HCT116 (cell line): ENCODE data around the gene NKX2-1. TPM values are rescaled to one million over a fixed set of nuclear protein-coding genes. Genes with fewer than 3 reads are reported as not detected.

Experiments used
- ATAC-seq: fragments of 200-7000 bp; cut with Tn5 transposase; 2 replicates; pipeline ENCODE4 v1.9.1; 2020; ENCODE audit warnings: mild to moderate bottlenecking, moderate library complexity
- BruUV-seq: library from RNA; stranded (reverse); fragments of 400-500 nt; replicated peaks from 2 replicates; lab custom pipeline; 2021; lab: Mats Ljungman, UMichigan
- CTCF ChIA-PET: fragments of 300-600 bp; sonication (Branson Sonifier 250); formaldehyde crosslinking; loops from one replicate; lab custom pipeline; 2021; ENCODE audit warnings: antibody characterized with exemption; lab: Charles Lee
- POLR2A ChIA-PET: fragments of 300-600, 350-600 bp; sonication (Branson Sonifier 250); formaldehyde crosslinking; loops from one replicate; lab custom pipeline; 2021; ENCODE audit warnings: antibody characterized with exemption; lab: Charles Lee
- RAD21 ChIA-PET, 2 experiments: fragments of 300-600 bp; sonication (Branson Sonifier 250); formaldehyde crosslinking; loops; one replicate each; lab custom pipeline; 2023; ENCODE audit warnings: low total read pairs in 2 of 2; ENCODE audit not compliant: uncharacterized antibody in 2 of 2, unreplicated experiment in 2 of 2, low non-redundant PET in 1 of 2; lab: Charles Lee
- DNase-seq: peaks from one replicate; pipeline ENCODE4 v3.0.0-alpha.2; 2010; ENCODE audit warnings: low read depth, low spot score
- H2AFZ ChIP-seq: fragments of 200-600 bp; shearing (Covaris generic), sonication (generic); 2 replicates; pipeline ENCODE4 v1.6.1; 2017; ENCODE audit warnings: low read depth, mixed run types, mixed read lengths, antibody characterized with exemption, low read length; ENCODE audit not compliant: poor library complexity, severe bottlenecking
- H3K27ac ChIP-seq: 2 replicates; pipeline ENCODE4 v1.5.1; 2012; ENCODE audit warnings: low read depth, low read length
- H3K27me3 ChIP-seq: fragments of 200-600 bp; sonication (generic); 2 replicates; pipeline ENCODE4 v1.6.1; 2016; ENCODE audit warnings: mixed run types, low read length, mixed read lengths; ENCODE audit not compliant: insufficient read depth
- H3K36me3 ChIP-seq, 2 experiments: fragments of 200-500 bp in 1 of 2; fragments of 200-600 bp in 1 of 2; sonication (Bioruptor generic) in 1 of 2; sonication (generic) in 1 of 2; 2 replicates each; pipeline versions ENCODE4 v1.5.1 to v1.6.1; 2014 to 2016; ENCODE audit warnings: low read length in 2 of 2, inconsistent platforms in 1 of 2, mixed read lengths in 1 of 2, mixed run types in 1 of 2; ENCODE audit not compliant: insufficient read depth in 2 of 2, control insufficient read depth in 1 of 2
- H3K4me1 ChIP-seq, 2 experiments: fragments of 200-600 bp in 1 of 2; sonication (generic) in 1 of 2; 2 replicates each; pipeline versions ENCODE4 v1.5.1 to v1.6.1; 2012 to 2017; ENCODE audit warnings: low read length in 2 of 2, inconsistent platforms in 1 of 2, mild to moderate bottlenecking in 1 of 2, mixed read lengths in 1 of 2, mixed run types in 1 of 2, moderate library complexity in 1 of 2; ENCODE audit not compliant: insufficient read depth in 2 of 2, control insufficient read depth in 1 of 2
- H3K4me2 ChIP-seq: fragments of 200-600 bp; sonication (generic); 2 replicates; pipeline ENCODE4 v1.6.1; 2017; ENCODE audit warnings: mixed run types, low read length, mixed read lengths
- H3K4me3 ChIP-seq, 2 experiments: fragments of 200-600 bp in 1 of 2; sonication (generic) in 1 of 2; replicated peaks in 1 of 2; 2 replicates each; pipeline ENCODE4 v1.5.1; 2011 to 2016; ENCODE audit warnings: low read length in 2 of 2, control low read depth in 1 of 2, low read depth in 1 of 2, mild to moderate bottlenecking in 1 of 2, mixed read lengths in 1 of 2, mixed run types in 1 of 2
- H3K79me2 ChIP-seq: fragments of 200-600 bp; sonication (generic); 2 replicates; pipeline ENCODE4 v1.6.1; 2017; ENCODE audit warnings: mild to moderate bottlenecking, mixed run types, low read length, moderate library complexity, mixed read lengths; ENCODE audit not compliant: insufficient read depth
- H3K9ac ChIP-seq: fragments of 200-600 bp; sonication (generic); 2 replicates; pipeline ENCODE4 v1.6.1; 2016; ENCODE audit warnings: low read length, mixed read lengths
- H3K9me2 ChIP-seq: fragments of 200-600 bp; sonication (generic), shearing (Covaris generic); 2 replicates; pipeline ENCODE4 v1.6.1; 2017; ENCODE audit warnings: mixed run types, mild to moderate bottlenecking, moderate library complexity; ENCODE audit not compliant: insufficient read depth
- H3K9me3 ChIP-seq, 2 experiments: fragments of 200-500 bp in 1 of 2; fragments of 200-600 bp in 1 of 2; sonication (Bioruptor generic) in 1 of 2; sonication (generic) in 1 of 2; 2 replicates each; pipeline ENCODE4 v1.6.1; 2014 to 2017; ENCODE audit warnings: low read length in 2 of 2, mixed read lengths in 2 of 2, inconsistent platforms in 1 of 2, low read depth in 1 of 2, mild to moderate bottlenecking in 1 of 2, mixed run types in 1 of 2, moderate library complexity in 1 of 2; ENCODE audit not compliant: control insufficient read depth in 1 of 2, insufficient read depth in 1 of 2
- H4K20me1 ChIP-seq: fragments of 200-600 bp; sonication (generic), shearing (Covaris generic); 2 replicates; pipeline ENCODE4 v1.6.1; 2017; ENCODE audit warnings: mixed run types, mild to moderate bottlenecking, moderate library complexity; ENCODE audit not compliant: insufficient read depth
- CTCF ChIP-seq, 3 experiments: fragments of 200-600 bp in 1 of 3; sonication (generic) in 1 of 3; IDR thresholded peaks in 2 of 3; conservative IDR thresholded peaks in 1 of 3; 2 replicates each; pipeline ENCODE4 v1.5.1; 2012 to 2017; ENCODE audit warnings: low read depth in 2 of 3, low read length in 2 of 3, antibody characterized with exemption in 1 of 3, borderline replicate concordance in 1 of 3, control low read depth in 1 of 3, mild to moderate bottlenecking in 1 of 3, mixed read lengths in 1 of 3, mixed run types in 1 of 3, moderate library complexity in 1 of 3; ENCODE audit not compliant: insufficient read depth in 1 of 3
- EGR1 ChIP-seq: IDR thresholded peaks from 2 replicates; pipeline ENCODE4 v1.6.1; 2012; ENCODE audit warnings: low read depth
- ELF1 ChIP-seq: IDR thresholded peaks from 2 replicates; pipeline ENCODE4 v1.6.1; 2012; ENCODE audit warnings: low read depth, borderline replicate concordance
- EZH2 ChIP-seq: fragments of 200-600 bp; sonication (generic); IDR thresholded peaks from 2 replicates; pipeline ENCODE4 v1.6.1; 2017; ENCODE audit warnings: antibody characterized with exemption, mixed run types
- FOSL1 ChIP-seq: IDR thresholded peaks from 2 replicates; pipeline ENCODE4 v1.6.1; 2012; ENCODE audit warnings: low read depth
- JUND ChIP-seq: IDR thresholded peaks from 2 replicates; pipeline ENCODE4 v1.6.1; 2012
- POLR2A ChIP-seq: IDR thresholded peaks from 2 replicates; pipeline ENCODE4 v1.7.0; 2011; ENCODE audit warnings: borderline replicate concordance; ENCODE audit not compliant: insufficient read depth, insufficient read length; ENCODE audit errors: extremely low read depth
- POLR2AphosphoS5 ChIP-seq: IDR thresholded peaks from 2 replicates; pipeline ENCODE4 v1.6.1; 2011; ENCODE audit warnings: mild to moderate bottlenecking, low read depth, low read length, moderate library complexity
- RAD21 ChIP-seq: IDR thresholded peaks from 2 replicates; pipeline ENCODE4 v1.6.1; 2012; ENCODE audit warnings: low read depth, mild to moderate bottlenecking
- REST ChIP-seq: IDR thresholded peaks from 2 replicates; pipeline ENCODE4 v1.6.1; 2012; ENCODE audit warnings: low read depth
- SIN3A ChIP-seq: IDR thresholded peaks from 2 replicates; pipeline ENCODE4 v1.6.1; 2012; ENCODE audit warnings: low read depth
- SP1 ChIP-seq: IDR thresholded peaks from 2 replicates; pipeline ENCODE4 v1.6.1; 2012; ENCODE audit warnings: low read depth
- SRF ChIP-seq: IDR thresholded peaks from 2 replicates; pipeline ENCODE4 v1.6.1; 2012; ENCODE audit warnings: low read depth
- ZBTB33 ChIP-seq: IDR thresholded peaks from 2 replicates; pipeline ENCODE4 v1.6.1; 2011; ENCODE audit warnings: mild to moderate bottlenecking, low read length, moderate library complexity; ENCODE audit not compliant: insufficient replicate concordance; ENCODE audit errors: extremely low read depth
- ZFX ChIP-seq: fragments of 450-650 bp; IDR thresholded peaks from 2 replicates; pipeline ENCODE4 v1.6.1; 2017
- intact Hi-C: fragments of 100-400 bp; cut with micrococcal nuclease; formaldehyde crosslinking; loops from 2 replicates; pipeline ENCODE4 v1.10.0; 2022
- total RNA-seq: library from RNA; stranded (reverse); gene quantifications from one replicate; pipeline ENCODE4 v1.2.1, GENCODE V29; 2021; ENCODE audit not compliant: unreplicated experiment

The NKX2-1 gene
- total RNA-seq, 1 experiment from 2014 or later: 0.84 TPM

- H3K36me3 ChIP-seq: no peaks in the 10 kb centered on the region
- no peak overlapping the region for H3K4me2 ChIP-seq
- no peak overlapping the region for H3K4me3 ChIP-seq
- no peak for DNase-seq
- BruUV-seq: no TSS peak
- H3K4me1 ChIP-seq: no peaks in the 10 kb centered on the region
- intact Hi-C loops: no loop called here
- RAD21 ChIA-PET: no interaction called here
- no peaks in the 10 kb centered on the region for H4K20me1 ChIP-seq
- POLR2A ChIA-PET: no interaction called here
- no peak for TF ChIP-seq POLR2AphosphoS5
- TF ChIP-seq, all 23 proteins: peak for 0
- no peak for ATAC-seq
- no peaks in the 10 kb centered on the region for H3K9me2 ChIP-seq
- H2AFZ ChIP-seq: no peak overlapping the region
- H3K27me3 ChIP-seq: peaks cover 19% of the 10 kb centered on the region
- CTCF ChIA-PET: no interaction called here
- no peaks in the 10 kb centered on the region for H3K9me3 ChIP-seq
- no peaks in the 10 kb centered on the region for H3K79me2 ChIP-seq
- H3K9ac ChIP-seq: no peak overlapping the region
- no peak overlapping the region for H3K27ac ChIP-seq
These were observed 7.0 kb downstream of the NKX2-1 start for GRCh38 chr14:36513012-36513420.

- H2AFZ ChIP-seq: no peak overlapping the region
- no peak overlapping the region for H3K27ac ChIP-seq
- no peaks in the 10 kb centered on the region for H3K9me2 ChIP-seq
- POLR2A ChIA-PET: no interaction called here
- BruUV-seq: no TSS peak
- no peak overlapping the region for H3K9ac ChIP-seq
- no peak for DNase-seq
- H3K4me1 ChIP-seq: no peaks in the 10 kb centered on the region
- no peaks in the 10 kb centered on the region for H3K9me3 ChIP-seq
- H3K79me2 ChIP-seq: no peaks in the 10 kb centered on the region
- H3K4me2 ChIP-seq: no peak overlapping the region
- intact Hi-C loops: no loop called here
- no peaks in the 10 kb centered on the region for H3K36me3 ChIP-seq
- peaks cover 19% of the 10 kb centered on the region for H3K27me3 ChIP-seq
- no peak for ATAC-seq
- CTCF ChIA-PET: no interaction called here
- H3K4me3 ChIP-seq: no peak overlapping the region
- RAD21 ChIA-PET: no interaction called here
- H4K20me1 ChIP-seq: no peaks in the 10 kb centered on the region
- TF ChIP-seq CTCF (IDR thresholded peaks at IDR 0.05 in 2 of 3, conservative IDR thresholded peaks at IDR 0.05 in 1 of 3; ENCODE audit: borderline replicate concordance in 1 of 3, insufficient read depth in 1 of 3, low read depth in 2 of 3, low read length in 2 of 3) (no peak), RAD21 (no peak), ELF1 (no peak), SIN3A (no peak), SRF (no peak), EGR1 (no peak), ZFX (no peak), REST (no peak), JUND (no peak), SP1 (no peak), EZH2 (no peak), POLR2A (no peak), ZBTB33 (no peak), FOSL1 (no peak)
These were observed 7.4 kb downstream of the NKX2-1 start for GRCh38 chr14:36512585-36513003.
